ENCODE results near the gene EMID1.
"Not testable (repeated sequence)": the region's sequence is repeated elsewhere in the genome, so short reads cannot be mapped to it uniquely, and the experiment has no call there.

The EMID1 gene

GRCh38 chr22:29243874-29244446 lies 38.3 kb downstream of the EMID1 start:
- no peak for ATAC-seq (replicated peaks)
- Mint-ChIP-seq H3K9me3 (peaks cover 0 to 9% of the 10 kb centered on the region in 2 donors), H3K36me3 (ENCODE audit: insufficient read depth) (no peaks in the 10 kb centered on the region), H3K27me3 (peaks cover 11 to 29% of the 10 kb centered on the region in 2 donors), H3K4me3 (no peak overlapping the region), H3K27ac (no peak overlapping the region), H3K4me1 (ENCODE audit: low read depth in 2 of 2) (peaks cover 0 to 7% of the 10 kb centered on the region in 2 donors)
- DNase-seq: no peak

- H3K4me3 Mint-ChIP-seq: no peak overlapping the region
- H3K36me3 Mint-ChIP-seq (ENCODE audit: insufficient read depth): no peaks in the 10 kb centered on the region
- H3K27me3 Mint-ChIP-seq: peaks cover 11 to 29% of the 10 kb centered on the region in 2 donors
- peaks cover 0 to 7% of the 10 kb centered on the region in 2 donors for H3K4me1 Mint-ChIP-seq (ENCODE audit: low read depth in 2 of 2)
- H3K27ac Mint-ChIP-seq: peak overlapping the region in 1 of 2 donors; percentile 73
- ATAC-seq (replicated peaks) (no peak), DNase-seq (no peak)
- H3K9me3 Mint-ChIP-seq: peaks cover 0 to 1% of the 10 kb centered on the region in 2 donors
These were observed 39.3 kb downstream of the EMID1 start for GRCh38 chr22:29244785-29245625.

- Mint-ChIP-seq H3K9me3 (no peaks in the 10 kb centered on the region), H3K4me1 (ENCODE audit: low read depth in 2 of 2) (peaks cover 0 to 7% of the 10 kb centered on the region in 2 donors)
- ATAC-seq (replicated peaks): peak; percentile 92
These were observed 40.1 kb downstream of the EMID1 start for GRCh38 chr22:29245626-29246385.

GRCh38 chr22:29247891-29248290 lies 42.2 kb downstream of the EMID1 start:
- not testable (repeated sequence) for H3K4me1 Mint-ChIP-seq (ENCODE audit: low read depth in 2 of 2); H3K36me3 Mint-ChIP-seq (ENCODE audit: insufficient read depth); H3K4me3 Mint-ChIP-seq; H3K9me3 Mint-ChIP-seq; H3K27ac Mint-ChIP-seq; DNase-seq; ATAC-seq (replicated peaks)
- peaks cover 15 to 27% of the 10 kb centered on the region in 2 donors for H3K27me3 Mint-ChIP-seq

More at GRCh38 chr22:29245626-29246385, 40.1 kb downstream of the EMID1 start:
- DNase-seq: peak; percentile 63 to 71 (median 64)
- no peak overlapping the region for H3K27ac Mint-ChIP-seq
- H3K36me3 Mint-ChIP-seq (ENCODE audit: insufficient read depth): no peaks in the 10 kb centered on the region
- no peak overlapping the region for H3K4me3 Mint-ChIP-seq
- H3K27me3 Mint-ChIP-seq: peaks cover 11 to 29% of the 10 kb centered on the region in 2 donors

GRCh38 chr22:29251265-29251664 lies 45.6 kb downstream of the EMID1 start:
- DNase-seq: no peak
- no peak overlapping the region for H3K4me3 Mint-ChIP-seq
- H3K9me3 Mint-ChIP-seq: no peaks in the 10 kb centered on the region
- peaks cover 0 to 3% of the 10 kb centered on the region in 2 donors for H3K4me1 Mint-ChIP-seq (ENCODE audit: low read depth in 2 of 2)
- no peak for ATAC-seq (replicated peaks)
- H3K27me3 Mint-ChIP-seq: peaks cover 6% of the 10 kb centered on the region in 2 donors
- H3K27ac Mint-ChIP-seq: no peak overlapping the region
- H3K36me3 Mint-ChIP-seq (ENCODE audit: insufficient read depth): no peaks in the 10 kb centered on the region

GRCh38 chr22:29251981-29252911 lies 46.5 kb downstream of the EMID1 start:
- Mint-ChIP-seq H3K9me3 (no peaks in the 10 kb centered on the region), H3K36me3 (ENCODE audit: insufficient read depth) (no peaks in the 10 kb centered on the region), H3K4me3 (no peak overlapping the region), H3K27me3 (peaks cover 6% of the 10 kb centered on the region in 2 donors), H3K27ac (no peak overlapping the region), H3K4me1 (ENCODE audit: low read depth in 2 of 2) (peaks cover 0 to 3% of the 10 kb centered on the region in 2 donors)
- ATAC-seq (replicated peaks) (no peak), DNase-seq (no peak)

GRCh38 chr22:29253561-29254285 lies 48.0 kb downstream of the EMID1 start:
- DNase-seq (no peak), ATAC-seq (replicated peaks) (no peak)
- Mint-ChIP-seq H3K4me1 (ENCODE audit: low read depth in 2 of 2) (peaks cover 0 to 3% of the 10 kb centered on the region in 2 donors), H3K36me3 (ENCODE audit: insufficient read depth) (no peaks in the 10 kb centered on the region), H3K27ac (no peak overlapping the region), H3K4me3 (no peak overlapping the region), H3K9me3 (no peaks in the 10 kb centered on the region), H3K27me3 (peaks cover 6% of the 10 kb centered on the region in 2 donors)

GRCh38 chr22:29254286-29254660 lies 48.6 kb downstream of the EMID1 start:
- ATAC-seq (replicated peaks) (no peak), DNase-seq (no peak)
- H3K9me3 Mint-ChIP-seq: no peaks in the 10 kb centered on the region
- H3K4me1 Mint-ChIP-seq (ENCODE audit: low read depth in 2 of 2): peaks cover 0 to 3% of the 10 kb centered on the region in 2 donors
- peaks cover 6% of the 10 kb centered on the region in 2 donors for H3K27me3 Mint-ChIP-seq
- H3K27ac Mint-ChIP-seq: no peak overlapping the region
- no peaks in the 10 kb centered on the region for H3K36me3 Mint-ChIP-seq (ENCODE audit: insufficient read depth)
- H3K4me3 Mint-ChIP-seq: no peak overlapping the region

GRCh38 chr22:29255064-29255621 lies 49.4 kb downstream of the EMID1 start:
- peaks cover 6% of the 10 kb centered on the region in 2 donors for H3K27me3 Mint-ChIP-seq
- H3K27ac Mint-ChIP-seq: no peak overlapping the region
- no peaks in the 10 kb centered on the region for H3K9me3 Mint-ChIP-seq
- H3K36me3 Mint-ChIP-seq (ENCODE audit: insufficient read depth): no peaks in the 10 kb centered on the region
- DNase-seq (no peak), ATAC-seq (replicated peaks) (no peak)
- peaks cover 0 to 3% of the 10 kb centered on the region in 2 donors for H3K4me1 Mint-ChIP-seq (ENCODE audit: low read depth in 2 of 2)
- no peak overlapping the region for H3K4me3 Mint-ChIP-seq

GRCh38 chr22:29256606-29257325 lies 51.1 kb downstream of the EMID1 start:
- Mint-ChIP-seq H3K27me3 (peaks cover 6% of the 10 kb centered on the region in 2 donors), H3K27ac (no peak overlapping the region), H3K4me3 (no peak overlapping the region), H3K36me3 (ENCODE audit: insufficient read depth) (no peaks in the 10 kb centered on the region), H3K4me1 (ENCODE audit: low read depth in 2 of 2) (peaks cover 0 to 3% of the 10 kb centered on the region in 2 donors), H3K9me3 (no peaks in the 10 kb centered on the region)
- DNase-seq (no peak), ATAC-seq (replicated peaks) (no peak)

GRCh38 chr22:29257751-29258181 lies 52.1 kb downstream of the EMID1 start:
- Mint-ChIP-seq H3K36me3 (ENCODE audit: insufficient read depth) (no peaks in the 10 kb centered on the region), H3K27ac (no peak overlapping the region), H3K9me3 (no peaks in the 10 kb centered on the region), H3K4me1 (ENCODE audit: low read depth in 2 of 2) (peaks cover 0 to 3% of the 10 kb centered on the region in 2 donors), H3K4me3 (no peak overlapping the region), H3K27me3 (peaks cover 0 to 6% of the 10 kb centered on the region in 2 donors)
- DNase-seq (no peak), ATAC-seq (replicated peaks) (no peak)
